GM13977 (cell line): ENCODE measurements around the gene MRPL4.

Experiments used
- DNase-seq: peaks from one replicate; pipeline ENCODE4 v3.0.0; 2012; ENCODE audit warnings: low spot score
- CTCF ChIP-seq: IDR thresholded peaks from 2 replicates; pipeline ENCODE4 v1.5.1; 2012; ENCODE audit warnings: mild to moderate bottlenecking, control low read depth; ENCODE audit not compliant: insufficient read depth; ENCODE audit errors: extremely low read depth, missing control alignments
- in situ Hi-C: fragments of 300-500 bp; cut with MboI; formaldehyde crosslinking; loops from one replicate; pipeline ENCODE4 v1.12.0; 2022; ENCODE audit warnings: low sequenced_read_pairs, low pct_unique_long_range_greater_than_20kb, mixed read lengths, inconsistent platforms; ENCODE audit not compliant: unreplicated experiment

MRPL4 gene

GRCh38 chr19:10305139-10305806 lies 53.3 kb downstream of the MRPL4 start:
- no peak for TF ChIP-seq CTCF
- DNase-seq: no peak
- in situ Hi-C loops: no loop called here

- in situ Hi-C loops: no loop called here
- TF ChIP-seq CTCF: no peak
- no peak for DNase-seq
These were observed 54.3 kb downstream of the MRPL4 start for GRCh38 chr19:10306327-10306726.

GRCh38 chr19:10309423-10309822 lies 57.4 kb downstream of the MRPL4 start, which contains the start of gene ZGLP1:
TSS of gene ZGLP1 (minus strand) at chr19:10309815.
- no peak for TF ChIP-seq CTCF
- no peak for DNase-seq
- in situ Hi-C loops: no loop called here
